HFFc6 (cell line): Measurements from ENCODE around the gene TREML4. TPM values are rescaled to one million over a fixed set of nuclear protein-coding genes. Genes with fewer than 3 reads are reported as not detected.

Experiments used
- DNase-seq: peaks from one replicate; pipeline ENCODE4 v3.0.0-alpha.2; 2018
- H3K27ac Mint-ChIP-seq: 2 replicates; pipeline ENCODE4 v1.8.0; 2020; ENCODE audit warnings: mild to moderate bottlenecking, mixed read lengths
- H3K27me3 Mint-ChIP-seq: 2 replicates; pipeline ENCODE4 v1.8.0; 2021; ENCODE audit warnings: mild to moderate bottlenecking, moderate library complexity, mixed read lengths; ENCODE audit not compliant: insufficient read depth
- H3K36me3 Mint-ChIP-seq: 2 replicates; pipeline ENCODE4 v1.8.0; 2021; ENCODE audit warnings: low read depth, mixed read lengths
- H3K4me1 Mint-ChIP-seq: 2 replicates; pipeline ENCODE4 v1.8.0; 2020; ENCODE audit warnings: low read depth, mixed read lengths
- H3K4me3 Mint-ChIP-seq: 2 replicates; pipeline ENCODE4 v1.8.0; 2020; ENCODE audit warnings: mild to moderate bottlenecking, moderate library complexity, mixed read lengths
- H3K9me3 Mint-ChIP-seq: 2 replicates; pipeline ENCODE4 v1.8.0; 2020; ENCODE audit warnings: mild to moderate bottlenecking, mixed read lengths
- CTCF ChIP-seq: fragments of 200-600 bp; sonication (generic); IDR thresholded peaks from 2 replicates; pipeline ENCODE4 v1.5.0; 2021; ENCODE audit warnings: antibody characterized with exemption, mild to moderate bottlenecking
- total RNA-seq, 6 experiments: library from RNA; stranded (reverse); fragmentation: NEBNext Ultra II Directional; extraction: Animal tissue kit (Norgen Biotek cat#: 25700); gene quantifications; 2 replicates in 1 of 6; 3 replicates in 5 of 6; pipeline ENCODE4 v1.2.3, GENCODE V29; 2021

The TREML4 gene
- total RNA-seq, 6 experiments from 2014 or later, result not detected

DNA sequence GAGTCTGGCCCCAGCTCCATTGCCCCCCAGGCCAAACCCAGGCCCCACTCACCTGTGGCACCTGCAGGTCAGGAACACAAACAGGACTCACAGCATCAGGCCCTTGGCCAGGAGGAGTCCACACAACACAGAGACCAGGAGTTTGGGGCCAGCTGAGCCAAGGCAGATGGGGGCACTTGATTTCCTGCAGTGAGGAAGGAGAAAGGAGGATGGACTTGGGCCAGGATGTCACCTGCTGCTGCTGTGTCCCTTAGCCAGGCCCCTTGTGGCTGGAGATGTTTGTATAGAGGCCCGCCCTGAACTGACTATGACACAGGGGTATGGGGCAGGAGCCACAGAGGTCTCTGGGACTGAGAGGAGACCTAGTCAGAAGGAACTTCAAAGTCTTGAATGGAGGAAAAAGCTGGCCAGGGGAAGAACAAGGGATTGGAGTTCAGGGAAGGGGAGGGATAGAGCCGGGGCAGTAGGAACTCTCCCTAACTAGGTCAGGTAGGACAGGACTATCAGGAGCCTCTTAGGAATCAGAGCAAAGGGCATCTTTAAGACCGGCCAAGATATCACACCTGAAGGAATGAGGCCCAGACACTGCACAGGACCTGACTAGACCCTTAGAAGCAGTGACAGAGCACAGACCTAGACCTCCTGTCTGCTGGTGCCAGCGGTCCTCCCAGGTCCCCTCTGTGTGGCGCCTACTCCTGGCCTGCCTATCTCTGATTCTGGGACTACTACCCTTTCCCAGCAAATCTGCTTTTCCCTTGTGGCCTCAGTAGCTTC lies 18.4 kb upstream of the TREML4 start:
- no peaks in the 10 kb centered on the region for H3K4me1 Mint-ChIP-seq
- H3K27ac Mint-ChIP-seq, result no peak overlapping the region
- H3K36me3 Mint-ChIP-seq, result no peaks in the 10 kb centered on the region
- peaks cover 12% of the 10 kb centered on the region for H3K27me3 Mint-ChIP-seq
- no peak for DNase-seq
- H3K9me3 Mint-ChIP-seq, result peaks cover 7% of the 10 kb centered on the region; the same call in 1 of the 2 replicates
- no peak overlapping the region for H3K4me3 Mint-ChIP-seq
- no peak for TF ChIP-seq CTCF

- DNase-seq, result no peak
- peaks cover 18% of the 10 kb centered on the region; the same call in 1 of the 2 replicates for H3K9me3 Mint-ChIP-seq
- no peaks in the 10 kb centered on the region for H3K36me3 Mint-ChIP-seq
- H3K4me1 Mint-ChIP-seq, result no peaks in the 10 kb centered on the region
- H3K27ac Mint-ChIP-seq, result no peak overlapping the region
- H3K4me3 Mint-ChIP-seq, result no peak overlapping the region
- TF ChIP-seq CTCF, result no peak
- H3K27me3 Mint-ChIP-seq, result peaks cover 3% of the 10 kb centered on the region
Measured at GRCh38 chr6:41214559-41215238, 13.4 kb upstream of the TREML4 start.

GRCh38 chr6:41215777-41216176 lies 12.4 kb upstream of the TREML4 start:
- no peak overlapping the region for H3K27ac Mint-ChIP-seq
- no peak overlapping the region for H3K4me3 Mint-ChIP-seq
- peaks cover 27% of the 10 kb centered on the region; the same call in 1 of the 2 replicates for H3K9me3 Mint-ChIP-seq
- no peaks in the 10 kb centered on the region for H3K36me3 Mint-ChIP-seq
- no peak for DNase-seq
- H3K4me1 Mint-ChIP-seq, result no peaks in the 10 kb centered on the region
- H3K27me3 Mint-ChIP-seq, result peaks cover 3% of the 10 kb centered on the region
- TF ChIP-seq CTCF, result no peak

DNA sequence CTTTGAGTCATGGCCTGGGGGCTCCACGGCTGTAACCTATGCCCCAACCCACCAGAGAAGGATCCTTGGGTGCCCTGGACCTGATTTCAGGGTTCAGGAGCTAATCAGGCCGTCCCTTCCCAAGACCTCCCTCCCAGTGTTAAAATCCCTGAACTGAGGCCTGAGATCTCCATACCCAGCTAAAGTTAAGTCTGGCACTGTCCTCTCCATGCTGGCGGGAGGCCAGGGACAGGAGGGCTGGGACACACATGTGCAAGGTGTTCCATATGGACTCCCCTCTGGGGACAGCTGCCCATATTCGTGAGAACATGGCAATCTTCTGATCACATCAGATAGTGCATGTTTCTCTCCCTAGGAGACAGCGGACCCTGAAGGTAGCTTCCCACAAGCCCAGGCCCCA lies 11.5 kb upstream of the TREML4 start:
- Mint-ChIP-seq H3K4me3 (no peak overlapping the region), H3K4me1 (no peaks in the 10 kb centered on the region), H3K36me3 (no peaks in the 10 kb centered on the region), H3K27me3 (peaks cover 3% of the 10 kb centered on the region), H3K27ac (no peak overlapping the region), H3K9me3 (peaks cover 29% of the 10 kb centered on the region; the same call in 1 of the 2 replicates)
- DNase-seq, result no peak
- no peak for TF ChIP-seq CTCF

DNA sequence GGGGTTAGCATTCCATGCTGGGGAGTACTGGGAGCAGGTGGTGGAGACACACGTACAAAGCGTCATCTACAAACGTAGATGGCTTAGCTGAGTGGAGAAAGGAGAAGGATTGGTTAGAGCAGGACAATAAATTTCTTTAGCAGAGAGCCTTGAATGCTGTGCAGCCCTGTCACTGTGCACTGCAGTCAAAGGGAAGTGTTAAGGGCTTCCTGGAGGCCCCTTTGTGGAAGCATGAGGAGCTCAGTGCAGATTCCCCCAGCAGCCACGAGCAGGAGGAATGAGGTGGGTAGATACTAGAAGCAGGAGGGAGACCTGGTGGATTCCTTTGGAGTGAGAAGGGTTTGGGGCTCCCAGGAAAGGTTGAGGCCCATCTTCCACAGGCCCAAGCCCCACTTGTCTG lies 6.1 kb upstream of the TREML4 start:
- H3K27ac Mint-ChIP-seq, result no peak overlapping the region
- no peak overlapping the region for H3K4me3 Mint-ChIP-seq
- peaks cover 16% of the 10 kb centered on the region; the same call in 1 of the 2 replicates for H3K9me3 Mint-ChIP-seq
- DNase-seq, result no peak
- no peaks in the 10 kb centered on the region for H3K4me1 Mint-ChIP-seq
- peaks cover 9% of the 10 kb centered on the region for H3K27me3 Mint-ChIP-seq
- TF ChIP-seq CTCF, result no peak
- H3K36me3 Mint-ChIP-seq, result no peaks in the 10 kb centered on the region
